SH-SY5Y (cell line): Measurements from ENCODE around the gene KLHL40.

Source experiments
- GATA2 ChIP-seq: IDR thresholded peaks from 2 replicates; pipeline ENCODE4 v1.6.1; 2011; ENCODE audit warnings: mild to moderate bottlenecking, low read depth, low read length
- GATA3 ChIP-seq: IDR thresholded peaks from 2 replicates; pipeline ENCODE4 v1.6.1; 2011; ENCODE audit warnings: low read depth, mild to moderate bottlenecking, low read length, moderate library complexity

KLHL40 gene

DNA sequence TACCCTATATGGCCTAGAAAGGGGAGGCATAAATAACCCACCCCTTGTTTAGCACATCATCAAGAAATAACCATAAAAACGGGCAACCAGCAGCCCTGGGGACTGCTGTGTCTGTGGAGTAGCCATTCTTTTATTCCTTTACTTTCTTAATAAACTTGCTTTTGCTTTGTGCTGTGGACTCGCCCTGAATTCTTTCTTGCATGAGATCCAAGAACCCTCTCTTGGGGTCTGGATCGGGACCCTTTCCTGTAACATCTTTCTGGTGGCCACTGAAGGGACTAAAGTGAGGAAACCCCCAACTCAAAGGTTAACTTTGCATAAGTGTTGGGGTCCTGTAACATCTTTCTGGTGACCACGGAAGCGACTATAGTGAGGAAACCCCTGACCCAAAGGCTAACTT is 33.0 kb downstream of the KLHL40 start:
- TF ChIP-seq GATA3 (no peak), GATA2 (no peak)

GRCh38 chr3:42719002-42719401 is 33.7 kb downstream of the KLHL40 start:
- TF ChIP-seq GATA2 (no peak), GATA3 (no peak)

- TF ChIP-seq GATA3, result no peak
- no peak for TF ChIP-seq GATA2
Measured at GRCh38 chr3:42720126-42720525, 34.8 kb downstream of the KLHL40 start.

- TF ChIP-seq GATA3 (no peak), GATA2 (no peak)
Measured at GRCh38 chr3:42721690-42722089, 36.4 kb downstream of the KLHL40 start.

DNA sequence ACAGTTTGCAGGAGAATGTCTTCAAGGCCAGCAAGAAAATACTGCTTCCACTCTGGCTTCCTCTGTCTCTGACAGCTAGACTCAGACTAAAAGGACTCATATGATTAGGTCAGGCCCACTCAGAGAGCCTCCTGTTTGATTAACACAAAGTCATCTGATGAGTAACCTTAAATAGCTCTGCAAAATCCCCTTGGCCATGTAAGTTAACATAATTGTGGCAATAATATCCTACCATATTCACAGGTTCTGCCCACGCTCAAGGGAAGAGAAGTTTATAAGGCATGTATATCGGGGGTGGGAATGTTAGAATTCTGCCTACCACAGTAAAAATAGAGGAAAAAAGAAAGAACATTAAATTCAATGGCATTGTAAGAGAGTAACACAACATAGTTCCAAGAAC is 37.9 kb downstream of the KLHL40 start:
- TF ChIP-seq GATA2, result no peak
- TF ChIP-seq GATA3, result no peak

GRCh38 chr3:42725454-42725853 is 40.1 kb downstream of the KLHL40 start:
- TF ChIP-seq GATA2 (no peak), GATA3 (no peak)

- TF ChIP-seq GATA3 (no peak), GATA2 (no peak)
Measured at GRCh38 chr3:42728056-42728455, 42.7 kb downstream of the KLHL40 start.

- TF ChIP-seq GATA2, result no peak
- TF ChIP-seq GATA3, result no peak
Measured at GRCh38 chr3:42728668-42729364, 43.5 kb downstream of the KLHL40 start.

DNA sequence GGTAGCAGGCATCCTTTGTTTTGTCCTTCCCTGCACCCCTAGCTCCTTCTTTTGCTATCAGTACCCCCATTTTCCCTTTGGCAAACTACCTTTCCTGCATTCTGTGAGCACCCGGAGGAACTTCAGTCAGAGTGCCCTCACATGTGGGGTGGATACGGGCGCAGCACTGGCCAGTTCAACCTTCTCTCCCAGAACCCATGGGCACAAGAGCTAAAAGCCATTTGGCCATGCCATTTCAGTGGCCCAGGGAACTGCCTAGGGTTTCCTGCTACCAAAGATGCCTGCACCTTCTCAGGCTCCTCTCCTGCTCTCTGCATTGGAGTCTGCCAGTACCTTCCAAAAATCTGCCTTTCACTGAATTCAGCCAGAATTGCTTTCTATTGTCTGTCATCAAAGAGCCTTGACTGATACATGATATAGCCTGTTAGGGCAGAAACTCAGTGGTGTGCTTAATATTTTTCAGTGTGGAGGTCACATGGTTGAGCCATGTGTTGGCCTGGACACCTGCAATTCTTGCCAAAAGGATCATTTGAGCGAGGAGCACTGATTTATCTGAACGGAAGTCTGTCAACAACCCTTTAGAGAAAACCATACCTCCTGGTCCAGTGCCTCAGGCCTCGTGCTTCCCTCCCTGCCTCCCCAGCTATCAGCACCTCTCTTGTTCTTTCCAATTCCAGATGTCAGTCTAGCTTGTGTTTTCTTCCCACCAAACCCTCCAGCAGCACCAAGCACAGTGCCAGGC is 44.2 kb downstream of the KLHL40 start:
- no peak for TF ChIP-seq GATA2
- TF ChIP-seq GATA3, result no peak

DNA sequence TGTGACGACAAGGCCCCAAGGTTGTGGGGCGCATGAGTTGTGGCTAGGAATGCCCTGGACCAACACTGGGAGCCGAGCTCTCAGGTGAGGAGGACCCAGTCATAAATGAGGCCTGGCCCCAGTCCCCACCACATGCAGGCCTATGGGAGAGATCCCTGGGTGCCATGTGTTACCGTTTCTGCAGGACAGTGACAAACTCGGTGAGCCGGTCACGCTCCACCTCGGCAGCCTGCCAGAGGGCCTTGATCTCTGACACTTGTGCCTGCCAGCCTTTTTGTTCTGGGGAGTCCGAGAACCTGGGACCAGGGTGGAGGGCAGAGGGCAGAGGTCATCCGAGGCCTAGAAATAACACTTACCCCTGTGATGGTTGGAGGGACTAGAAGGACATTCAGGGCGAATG is 45.0 kb downstream of the KLHL40 start:
- no peak for TF ChIP-seq GATA2

DNA sequence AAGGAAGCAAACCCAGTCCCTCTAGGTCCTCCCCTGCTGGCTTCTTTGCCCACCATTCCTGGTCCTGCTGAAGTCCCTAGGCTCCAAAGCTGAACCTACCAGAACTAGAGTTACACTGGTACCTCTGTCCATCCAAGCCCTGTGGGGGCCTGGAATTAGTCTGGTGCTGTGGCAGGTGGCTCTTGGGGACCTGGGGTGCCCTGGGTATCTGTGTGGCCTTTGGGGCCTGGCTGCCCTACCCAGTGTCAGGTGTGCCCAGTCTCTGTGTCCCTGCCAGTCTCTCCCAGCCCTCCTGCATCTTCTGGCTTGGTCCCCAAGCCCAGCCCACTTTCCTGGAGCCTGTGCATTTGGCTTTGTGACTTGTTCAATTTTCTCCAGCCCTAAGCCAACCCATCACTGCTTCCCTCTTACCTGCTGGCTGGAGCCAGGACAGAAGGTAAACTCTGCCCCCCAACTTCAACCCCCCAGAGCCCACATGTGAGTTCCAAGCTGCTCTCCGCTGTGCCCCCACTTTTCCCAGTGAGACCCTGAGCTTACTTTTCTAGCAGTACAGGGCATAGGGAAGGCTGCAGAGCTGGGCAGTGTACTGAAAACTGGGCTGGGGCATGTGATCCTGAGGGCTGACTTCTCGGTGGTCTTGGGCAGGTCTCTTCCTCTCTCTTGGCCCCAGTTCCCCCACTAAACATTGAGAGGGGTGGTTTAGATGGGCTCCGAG is 45.5 kb downstream of the KLHL40 start:
- TF ChIP-seq GATA3 (no peak), GATA2 (no peak)

DNA sequence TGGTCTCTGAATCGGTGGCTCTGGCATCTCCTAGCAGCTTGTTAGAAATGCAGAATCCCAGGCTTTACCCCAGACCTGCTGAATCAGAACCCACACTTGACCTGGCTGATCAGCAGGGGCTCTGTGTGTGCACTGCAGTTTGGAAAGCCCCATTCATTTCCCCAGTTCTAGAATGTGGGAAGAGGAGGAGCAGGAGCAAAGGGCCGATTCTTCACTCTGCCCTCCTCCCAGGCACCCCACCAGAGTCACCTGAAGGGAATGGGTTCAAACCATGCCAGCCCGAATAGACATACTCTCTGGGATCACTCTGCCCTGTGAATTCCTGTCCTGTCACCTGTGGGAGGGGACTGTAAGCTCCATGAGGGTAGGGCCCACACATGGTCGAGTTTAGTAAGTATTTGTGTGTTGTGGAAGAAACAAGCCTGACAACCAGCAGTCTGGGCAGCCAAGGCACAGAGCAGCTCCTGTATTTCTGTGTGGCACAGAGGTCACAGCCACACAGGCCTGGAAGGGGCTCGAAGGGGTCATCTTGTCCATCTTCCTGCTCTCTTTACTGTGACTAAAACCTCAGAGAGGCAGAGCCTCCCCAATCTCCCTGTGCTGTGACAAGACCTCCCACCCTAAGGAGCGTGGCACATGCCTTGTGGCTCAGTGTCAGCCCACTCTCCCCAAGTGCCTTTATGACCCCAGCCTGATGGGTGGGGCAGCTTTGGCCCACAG is 46.3 kb downstream of the KLHL40 start:
- no peak for TF ChIP-seq GATA3
- TF ChIP-seq GATA2, result no peak

DNA sequence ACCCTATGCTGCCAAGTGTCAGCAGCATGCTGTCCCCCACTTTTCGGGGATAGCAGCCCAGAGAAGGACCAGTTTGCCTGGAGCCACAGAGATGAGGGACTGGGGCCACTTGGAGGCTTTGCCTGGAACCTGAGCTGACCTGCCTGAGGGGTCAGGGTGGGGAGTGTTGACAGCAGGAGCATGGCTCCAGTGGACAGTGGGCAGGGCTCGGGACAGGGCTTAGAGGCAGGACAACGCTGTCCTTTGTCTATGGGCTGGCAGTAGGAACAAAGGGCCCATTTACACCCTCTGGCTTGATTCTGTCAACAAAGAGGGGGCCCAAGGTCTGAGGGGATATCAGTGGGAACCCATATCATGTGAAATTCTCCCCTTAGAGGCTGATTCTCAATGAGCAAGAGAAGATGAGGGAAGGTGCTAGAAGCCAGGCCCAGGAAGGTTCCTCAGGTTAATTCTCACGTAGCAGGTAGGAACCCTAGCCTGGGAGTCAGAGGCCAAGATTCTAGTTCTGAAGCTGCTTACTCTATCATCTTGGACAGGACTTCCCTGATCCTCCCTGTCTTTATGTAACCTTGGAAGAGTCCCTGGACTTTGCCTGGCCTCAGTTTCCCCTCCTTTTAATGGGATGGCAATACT is 47.0 kb downstream of the KLHL40 start:
- TF ChIP-seq GATA3, result no peak

DNA sequence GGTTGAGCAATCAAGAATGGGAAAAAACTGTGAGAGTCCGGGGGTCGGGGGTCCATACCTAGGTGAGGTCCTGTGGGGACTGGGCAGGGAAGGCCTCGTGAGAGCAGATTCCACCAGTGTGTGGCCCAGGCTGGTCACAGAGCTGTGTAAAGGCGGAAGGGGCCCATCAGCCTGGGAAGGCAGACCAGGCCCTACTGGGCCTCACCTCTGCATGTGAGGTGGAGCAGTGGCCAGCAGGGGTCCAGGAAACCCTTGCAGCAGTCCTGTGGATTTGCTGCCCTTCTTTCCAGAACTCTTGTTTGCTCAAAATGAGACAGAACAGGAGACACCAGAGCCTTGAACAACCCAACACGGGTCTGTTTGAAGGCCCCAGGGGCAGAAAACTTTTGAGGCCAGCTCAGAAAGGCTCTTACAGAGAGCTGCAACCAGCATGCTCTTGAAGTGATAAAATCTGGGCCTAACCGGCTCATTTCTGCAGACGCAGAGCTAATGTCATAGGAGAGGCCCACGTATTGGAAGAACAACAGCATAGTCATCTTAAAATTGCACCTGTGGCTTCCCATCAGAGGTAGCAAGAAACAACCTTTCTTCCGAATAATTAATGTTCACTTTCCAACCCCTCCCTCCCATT is 47.6 kb downstream of the KLHL40 start:
- TF ChIP-seq GATA2 (no peak), GATA3 (no peak)
